ENCODE measurements around the gene MYL2.

- no peak for TF ChIP-seq CTCF (IDR thresholded peaks at IDR 0.05; ENCODE audit: poor library complexity, severe bottlenecking)
- no peak for TF ChIP-seq TAF1 (IDR thresholded peaks at IDR 0.05; ENCODE audit: low read depth)
Observed at GRCh38 chr12:110948041-110948440, 27.7 kb upstream of the MYL2 start.

Measured in neural cell (in vitro differentiated cells).